GM21737 (cell line): ENCODE results near the gene IL15RA.
"Not testable (repeated sequence)": the region's sequence is repeated elsewhere in the genome, so short reads cannot be mapped to it uniquely, and the experiment has no call there.

ENCODE experiments used
- ATAC-seq: cut with Tn5 transposase; IDR thresholded peaks from one replicate; pipeline ENCODE4 v1.9.1; 2021; ENCODE audit warnings: mild to moderate bottlenecking, moderate library complexity; ENCODE audit not compliant: unreplicated experiment

The IL15RA gene

GRCh38 chr10:5971315-5971832 lies 6.0 kb downstream of the IL15RA start:
- ATAC-seq, result no peak

GRCh38 chr10:5970527-5970926 lies 6.8 kb downstream of the IL15RA start:
- ATAC-seq, result no peak

GRCh38 chr10:5970066-5970465 lies 7.3 kb downstream of the IL15RA start:
- no peak for ATAC-seq

GRCh38 chr10:5968681-5969453 lies 8.5 kb downstream of the IL15RA start:
- no peak for ATAC-seq

- ATAC-seq, result no peak
Measured at GRCh38 chr10:5968037-5968680, 9.2 kb downstream of the IL15RA start.

GRCh38 chr10:5965266-5965665 lies 12.1 kb downstream of the IL15RA start:
- no peak for ATAC-seq

GRCh38 chr10:5964736-5965135 lies 12.6 kb downstream of the IL15RA start:
- no peak for ATAC-seq

- ATAC-seq, result no peak
Measured at GRCh38 chr10:5963591-5963990, 13.8 kb downstream of the IL15RA start.

- ATAC-seq, result no peak
Measured at GRCh38 chr10:5963071-5963470, 14.3 kb downstream of the IL15RA start.

GRCh38 chr10:5962358-5962940 lies 14.9 kb downstream of the IL15RA start:
- not testable (repeated sequence) for ATAC-seq

GRCh38 chr10:5961405-5962100 lies 15.8 kb downstream of the IL15RA start:
- ATAC-seq, result no peak

GRCh38 chr10:5960973-5961275 lies 16.4 kb downstream of the IL15RA start:
- ATAC-seq, result not testable (repeated sequence)

GRCh38 chr10:5960070-5960972 lies 17.0 kb downstream of the IL15RA start:
- no peak for ATAC-seq

GRCh38 chr10:5959581-5960069 lies 17.7 kb downstream of the IL15RA start:
- ATAC-seq, result no peak

- no peak for ATAC-seq
Measured at GRCh38 chr10:5959142-5959541, 18.2 kb downstream of the IL15RA start.

- no peak for ATAC-seq
Measured at GRCh38 chr10:5958675-5959074, 18.7 kb downstream of the IL15RA start.

GRCh38 chr10:5958077-5958476 lies 19.3 kb downstream of the IL15RA start:
- ATAC-seq, result no peak

GRCh38 chr10:5956146-5956936 lies 21.0 kb downstream of the IL15RA start:
- no peak for ATAC-seq

- ATAC-seq, result no peak
Measured at GRCh38 chr10:5953676-5954075, 23.7 kb downstream of the IL15RA start.
